ENCODE measurements around the gene ZBTB18.

The ZBTB18 gene

GRCh38 chr1:244066954-244067716, 16.1 kb downstream of the ZBTB18 start:
- no peak for TF ChIP-seq CTCF (IDR thresholded peaks at IDR 0.05; ENCODE audit: low read length, missing control alignments)
- DNase-seq (ENCODE audit: low read depth), result no peak
- H3K4me3 ChIP-seq (replicated peaks; ENCODE audit: low read depth, low read length), result no peak overlapping the region

- TF ChIP-seq CTCF (IDR thresholded peaks at IDR 0.05; ENCODE audit: low read length, missing control alignments), result no peak
- DNase-seq (ENCODE audit: low read depth), result no peak
- H3K4me3 ChIP-seq (replicated peaks; ENCODE audit: low read depth, low read length), result no peak overlapping the region
Observed at GRCh38 chr1:244067893-244068292, 16.8 kb downstream of the ZBTB18 start.

GRCh38 chr1:244068567-244068966, 17.5 kb downstream of the ZBTB18 start:
- DNase-seq (ENCODE audit: low read depth), result no peak
- no peak overlapping the region for H3K4me3 ChIP-seq (replicated peaks; ENCODE audit: low read depth, low read length)
- TF ChIP-seq CTCF (IDR thresholded peaks at IDR 0.05; ENCODE audit: low read length, missing control alignments), result no peak

GRCh38 chr1:244069326-244069898, 18.3 kb downstream of the ZBTB18 start:
- DNase-seq (ENCODE audit: low read depth), result no peak
- no peak overlapping the region for H3K4me3 ChIP-seq (replicated peaks; ENCODE audit: low read depth, low read length)
- no peak for TF ChIP-seq CTCF (IDR thresholded peaks at IDR 0.05; ENCODE audit: low read length, missing control alignments)

GRCh38 chr1:244074559-244075171, 23.6 kb downstream of the ZBTB18 start:
- TF ChIP-seq CTCF (IDR thresholded peaks at IDR 0.05; ENCODE audit: low read length, missing control alignments), result no peak
- no peak for DNase-seq (ENCODE audit: low read depth)
- H3K4me3 ChIP-seq (replicated peaks; ENCODE audit: low read depth, low read length), result no peak overlapping the region

- H3K4me3 ChIP-seq (replicated peaks; ENCODE audit: low read depth, low read length), result no peak overlapping the region
- no peak for TF ChIP-seq CTCF (IDR thresholded peaks at IDR 0.05; ENCODE audit: low read length, missing control alignments)
- DNase-seq (ENCODE audit: low read depth), result no peak
Observed at GRCh38 chr1:244075247-244075722, 24.2 kb downstream of the ZBTB18 start.

Data from fibroblast of pulmonary artery (primary cell).